Stimulated activated CD4-positive, alpha-beta T cell treated with anti-CD3 and anti-CD28 coated beads, Interleukin-15, amount 100 ng/mL, for 48 hours (primary cell): ENCODE results near the gene TMEM101.
A peak's percentile ranks its signal among the peaks of the same experiment; 100 is the strongest.
"Not testable (repeated sequence)": the region's sequence is repeated elsewhere in the genome, so short reads cannot be mapped to it uniquely, and the experiment has no call there.

Experiments used
- DNase-seq, 2 donors: peaks; one replicate each; pipeline ENCODE4 v3.0.0-alpha.2; 2020; ENCODE audit warnings: low read depth in 2 of 2

Gene TMEM101

GRCh38 chr17:44023545-44024270 is 8.9 kb upstream of the TMEM101 start:
- DNase-seq, result no peak

GRCh38 chr17:44022246-44022645 is 7.5 kb upstream of the TMEM101 start:
- no peak for DNase-seq

GRCh38 chr17:44021227-44021626 is 6.5 kb upstream of the TMEM101 start:
- not testable (repeated sequence) for DNase-seq

DNA sequence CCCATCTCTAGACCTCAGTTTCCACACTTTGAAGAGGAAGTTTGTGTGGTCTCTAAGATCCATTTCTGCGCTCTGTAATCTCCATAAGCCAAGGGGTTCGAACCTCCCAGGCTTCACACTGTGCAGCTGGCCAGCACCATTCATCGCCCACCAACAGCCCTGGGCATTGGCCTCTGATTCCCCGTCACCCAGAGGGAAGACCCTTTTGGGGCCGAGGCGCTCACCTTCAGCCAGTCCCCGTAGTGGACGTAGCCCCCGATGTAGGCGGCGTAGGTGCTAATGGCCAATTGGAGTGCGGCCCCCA is 678 bp downstream of the TMEM101 start:
- no peak for DNase-seq

- DNase-seq, result no peak
Measured at GRCh38 chr17:44012874-44013273, 1.9 kb downstream of the TMEM101 start.

GRCh38 chr17:44012391-44012790 is 2.4 kb downstream of the TMEM101 start:
- DNase-seq, result no peak

DNA sequence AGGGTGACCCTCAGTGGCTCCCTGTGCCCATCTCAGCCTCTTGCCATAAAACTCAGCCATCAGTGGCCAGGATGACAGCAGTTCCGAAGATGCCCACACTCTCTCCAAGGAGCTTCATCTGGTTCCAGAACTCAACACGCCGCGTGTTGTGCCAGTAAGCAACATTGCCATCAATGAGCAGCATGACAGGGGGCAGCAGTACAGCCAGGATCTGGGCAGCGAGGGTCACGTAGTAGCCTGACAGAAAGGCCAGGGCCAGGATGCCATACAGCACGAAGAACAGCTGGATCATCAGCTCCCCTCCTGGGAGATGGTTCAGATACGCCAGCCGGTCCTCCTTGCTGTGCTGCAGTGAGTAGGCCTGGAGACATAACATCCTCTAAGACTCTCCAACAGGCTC is 2.9 kb downstream of the TMEM101 start:
- no peak for DNase-seq

DNA sequence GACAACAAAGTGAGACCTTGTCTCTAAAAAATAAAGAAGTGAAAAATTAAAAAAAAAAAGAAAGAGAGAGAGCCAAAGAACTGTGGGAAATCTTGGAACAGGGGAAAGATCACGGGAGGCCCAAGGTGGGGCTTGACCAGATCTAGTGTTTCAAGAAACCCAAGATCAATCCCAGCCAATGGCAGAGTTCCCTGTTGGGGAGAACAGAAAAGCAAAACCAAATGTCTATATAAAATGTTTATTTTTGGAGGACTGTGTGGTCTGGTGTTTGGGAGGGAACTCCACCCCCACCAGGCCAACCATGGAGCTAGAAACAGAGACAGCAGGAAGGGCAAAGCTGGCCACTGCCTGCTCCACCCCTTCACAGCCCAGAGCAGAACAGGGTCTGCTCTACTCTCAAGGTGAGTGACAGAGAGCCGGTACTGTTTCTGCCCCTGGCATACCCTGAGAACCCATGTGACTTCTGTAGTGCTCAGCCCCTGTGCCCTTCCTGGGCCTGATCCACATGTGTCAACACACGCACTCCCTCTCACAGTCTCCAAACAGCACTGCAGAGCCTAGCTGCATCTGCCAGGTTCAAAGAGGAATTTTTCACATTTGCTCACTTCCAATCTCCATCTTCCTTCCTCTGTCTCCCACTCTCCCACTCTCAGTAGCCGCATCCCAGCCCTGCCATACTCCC is 3.7 kb downstream of the TMEM101 start:
- no peak for DNase-seq

DNA sequence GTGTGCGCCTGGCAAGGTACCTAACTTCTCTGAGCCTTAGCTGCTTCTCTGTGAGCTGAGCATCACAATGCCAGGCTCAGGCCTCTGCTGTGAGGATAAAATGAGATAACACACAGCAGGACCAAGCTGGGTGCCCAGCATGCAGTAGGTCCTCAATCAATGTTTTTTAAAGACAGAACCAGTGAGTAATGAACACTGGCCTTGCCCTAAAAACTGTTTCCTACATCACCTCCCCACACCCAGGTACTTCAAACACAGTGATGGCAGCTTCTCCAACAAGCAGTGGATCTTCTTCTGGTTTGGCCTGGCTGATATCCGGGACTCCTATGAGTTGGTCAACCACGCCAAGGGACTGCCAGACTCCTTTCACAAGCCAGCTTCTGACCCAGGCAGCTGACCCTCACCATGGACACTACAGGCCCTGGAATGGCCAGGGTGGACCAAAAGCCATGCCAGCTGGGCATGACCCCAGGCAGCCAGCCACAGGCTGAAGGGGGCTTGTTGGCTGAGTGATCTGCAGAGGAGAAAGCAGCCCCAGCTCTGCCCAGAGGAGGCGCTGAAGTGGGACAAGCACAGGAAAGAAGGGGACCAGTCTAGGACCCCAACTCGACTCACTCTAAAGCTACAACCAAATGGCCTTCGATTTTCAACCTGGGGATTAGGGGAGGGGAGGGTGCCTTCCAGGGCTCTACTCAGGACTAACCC is 6.4 kb downstream of the TMEM101 start:
- no peak for DNase-seq

GRCh38 chr17:44007346-44008204 is 7.2 kb downstream of the TMEM101 start:
- DNase-seq, result no peak

- peak; percentile 98 to 100 for DNase-seq
Measured at GRCh38 chr17:44006598-44007345, 8.0 kb downstream of the TMEM101 start.

DNA sequence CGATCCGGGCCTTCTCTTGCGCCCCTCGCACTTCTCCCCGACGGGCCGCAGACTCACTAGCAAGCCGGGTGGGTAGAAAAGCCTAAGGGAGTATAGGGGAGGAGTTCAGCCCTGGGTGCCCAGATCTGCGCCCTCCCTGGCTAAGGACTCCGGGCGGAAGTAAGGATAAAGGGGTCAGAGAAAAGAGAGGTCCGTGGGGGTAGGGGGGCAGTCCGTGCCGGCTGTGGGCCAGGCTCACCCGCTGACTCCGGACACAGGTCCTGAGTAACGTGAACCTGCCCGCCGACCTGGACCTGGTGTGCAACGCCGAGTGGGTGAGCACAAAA is 8.5 kb downstream of the TMEM101 start:
- DNase-seq, result no peak

- DNase-seq, result no peak
Measured at GRCh38 chr17:44005527-44006271, 9.1 kb downstream of the TMEM101 start.

GRCh38 chr17:44004761-44005526 is 9.8 kb downstream of the TMEM101 start:
- no peak for DNase-seq

DNA sequence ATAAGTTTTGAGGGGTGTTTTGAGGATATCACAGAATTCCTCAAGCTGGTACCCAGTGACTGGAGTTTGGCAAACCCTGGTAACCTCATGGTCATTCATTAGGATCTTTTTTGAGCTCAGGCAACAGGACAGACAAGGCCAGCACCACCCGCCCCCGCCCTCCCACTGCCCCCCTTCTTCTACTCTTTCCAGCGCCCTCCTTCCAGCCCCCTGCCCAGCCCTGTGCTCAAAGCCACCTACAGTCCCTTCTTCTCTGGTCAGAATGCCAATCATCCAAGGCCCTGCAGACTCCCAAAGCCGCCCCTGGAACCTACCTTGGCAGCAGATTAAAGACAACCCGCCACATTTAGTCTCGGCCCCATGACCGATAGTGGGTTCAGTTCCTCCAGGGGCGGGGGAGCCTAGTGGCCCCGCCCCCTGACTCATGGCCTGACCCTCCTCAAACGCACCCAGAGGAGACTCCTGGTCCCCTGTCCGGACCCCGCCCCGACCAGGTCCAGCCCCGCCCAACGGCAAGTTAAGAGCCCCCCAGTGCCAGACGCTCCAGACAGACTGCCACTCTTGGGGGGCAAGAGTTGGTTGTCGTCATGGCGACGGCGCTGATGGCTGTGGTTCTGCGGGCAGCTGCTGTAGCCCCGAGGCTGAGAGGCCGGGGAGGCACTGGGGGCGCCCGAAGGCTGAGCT is 10.5 kb downstream of the TMEM101 start, which contains the start of gene NAGS:
TSS of gene NAGS (plus strand) at position 546 of the 684 bp plus-strand sequence. CDS start at position 588, 42 bp downstream.
- no peak for DNase-seq

DNA sequence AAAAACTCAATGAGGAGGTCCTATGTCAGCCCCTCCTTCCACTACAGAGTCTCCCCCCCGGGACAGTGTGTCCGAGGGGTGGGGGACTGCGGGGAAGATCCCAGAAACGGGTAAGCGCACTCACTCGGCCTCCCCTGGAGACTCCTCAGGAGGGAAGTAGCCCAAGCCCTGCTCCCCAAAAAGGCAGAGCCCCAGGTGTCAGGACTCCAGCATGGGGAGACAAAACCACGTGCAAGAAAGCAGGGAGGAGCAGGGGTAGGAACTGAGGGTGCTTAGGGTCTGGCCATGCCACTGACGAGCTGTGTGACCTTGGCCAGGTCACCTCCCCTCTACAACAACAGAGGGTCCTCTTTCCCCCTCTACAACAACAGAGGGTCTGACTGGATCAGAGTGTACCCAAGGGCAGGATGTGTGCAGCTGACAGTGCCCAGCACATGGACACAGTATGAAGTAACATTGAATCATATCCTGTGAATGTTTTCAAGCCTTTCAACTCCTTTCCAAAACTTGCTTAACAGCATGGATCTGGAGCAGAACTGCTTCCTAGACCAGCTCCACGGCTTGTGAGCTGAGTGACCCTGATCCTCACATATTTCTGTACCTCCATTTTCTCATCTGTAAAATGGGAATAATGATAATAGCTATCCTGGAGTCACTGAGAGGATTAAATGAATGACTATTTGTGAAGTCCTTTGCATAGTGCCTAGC is 12.5 kb downstream of the TMEM101 start:
- no peak for DNase-seq

DNA sequence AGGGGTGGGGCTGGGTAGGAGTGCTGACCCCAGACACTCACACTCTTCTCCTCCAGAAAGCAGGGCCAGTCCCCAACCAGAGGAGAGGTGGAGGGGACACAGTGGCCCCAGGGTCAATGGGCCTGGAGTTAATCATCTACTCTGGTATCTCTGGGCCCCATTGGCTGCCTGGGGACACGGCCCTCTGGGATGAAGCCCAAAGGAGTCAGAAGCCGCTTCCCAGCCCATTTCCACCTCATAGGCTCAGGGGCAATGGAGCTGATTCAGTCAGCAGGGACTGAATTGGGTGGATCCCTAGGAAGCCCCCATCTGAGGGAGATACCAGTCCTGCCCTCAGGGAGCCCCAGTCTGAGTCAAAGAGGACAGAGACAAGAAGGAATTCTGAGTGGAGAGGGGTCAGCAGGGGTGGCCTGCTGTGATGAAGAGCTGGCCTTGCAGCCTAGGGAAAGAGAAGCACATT is 13.3 kb downstream of the TMEM101 start:
- no peak for DNase-seq

DNA sequence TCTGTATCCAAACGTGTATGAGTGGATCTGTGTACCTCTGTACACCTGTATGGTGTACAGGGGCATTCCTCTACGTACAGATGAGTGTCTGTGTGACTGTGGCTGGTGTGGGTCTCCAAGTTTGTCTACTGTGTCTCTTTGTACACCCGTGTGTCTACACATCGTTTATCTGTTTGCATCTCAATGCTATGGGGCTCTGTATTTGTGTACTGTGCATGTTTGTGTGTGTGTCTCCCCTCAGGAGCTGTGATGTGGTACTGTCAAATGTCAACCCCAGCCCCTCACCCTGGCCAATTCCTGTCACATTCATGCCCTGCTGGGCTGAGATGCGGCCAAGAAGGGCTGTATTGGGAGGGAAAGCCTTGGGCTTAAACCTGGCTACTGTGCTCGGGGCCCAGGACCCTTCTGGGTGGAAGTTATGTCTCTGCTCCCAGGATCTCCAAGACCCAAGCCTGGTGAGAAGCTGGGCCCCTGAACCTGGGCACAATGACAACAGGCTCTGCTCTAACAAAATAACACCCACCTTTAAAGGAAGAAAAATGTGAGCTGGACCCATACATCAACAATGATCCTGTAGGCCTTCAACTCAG is 13.8 kb downstream of the TMEM101 start:
- no peak for DNase-seq
